PC-9 (cell line): ENCODE results near the gene RSPH9. TPM values are rescaled to one million over a fixed set of nuclear protein-coding genes. Genes with fewer than 3 reads are reported as not detected.

Experiments used
- BruUV-seq: library from RNA; stranded (reverse); fragments of 400-500 nt; replicated peaks from 2 replicates; lab custom pipeline; 2021; lab: Mats Ljungman, UMichigan
- CTCF ChIA-PET: fragments of 300-600 bp; sonication (Branson Sonifier 250); formaldehyde crosslinking; loops from one replicate; lab custom pipeline; 2022; ENCODE audit warnings: antibody characterized with exemption; lab: Charles Lee
- POLR2A ChIA-PET: fragments of 300-600 bp; sonication (Branson Sonifier 250); formaldehyde crosslinking; loops from one replicate; lab custom pipeline; 2022; ENCODE audit warnings: antibody characterized with exemption; ENCODE audit not compliant: unreplicated experiment; lab: Charles Lee
- DNase-seq, 2 experiments: peaks; one replicate each; pipeline versions ENCODE4 v3.0.0 to v3.0.0-alpha.2; 2015 to 2022; ENCODE audit warnings: mixed read lengths in 1 of 2
- H2AFZ ChIP-seq: fragments of 200-600 bp; sonication (generic); 2 replicates; pipeline ENCODE4 v1.8.1; 2017; ENCODE audit warnings: antibody characterized with exemption
- H3F3A ChIP-seq: fragments of 200-600 bp; sonication (generic); 2 replicates; pipeline ENCODE4 v1.8.1; 2017; ENCODE audit warnings: antibody characterized with exemption, mild to moderate bottlenecking, low read depth; ENCODE audit not compliant: insufficient read depth
- H3K27ac ChIP-seq: fragments of 200-600 bp; sonication (generic); 2 replicates; pipeline ENCODE4 v1.6.1; 2016; ENCODE audit warnings: mixed run types
- H3K27me3 ChIP-seq: fragments of 200-600 bp; sonication (generic); 2 replicates; pipeline ENCODE4 v1.6.1; 2016; ENCODE audit warnings: low read depth, mixed run types; ENCODE audit not compliant: insufficient read depth
- H3K36me3 ChIP-seq: fragments of 200-600 bp; sonication (generic); 2 replicates; pipeline ENCODE4 v1.6.1; 2016; ENCODE audit warnings: low read depth, mixed run types
- H3K4me1 ChIP-seq: fragments of 200-600 bp; sonication (generic); replicated peaks from 2 replicates; pipeline ENCODE4 v1.6.1; 2016; ENCODE audit warnings: mixed run types; ENCODE audit not compliant: insufficient read depth
- H3K4me2 ChIP-seq: fragments of 200-600 bp; sonication (generic); 2 replicates; pipeline ENCODE4 v1.6.1; 2017; ENCODE audit warnings: mixed run types
- H3K4me3 ChIP-seq: fragments of 200-600 bp; sonication (generic); 2 replicates; pipeline ENCODE4 v1.6.1; 2016; ENCODE audit warnings: mixed run types
- H3K79me2 ChIP-seq: fragments of 200-600 bp; sonication (generic); 2 replicates; pipeline ENCODE4 v1.6.1; 2017; ENCODE audit warnings: low read depth, mixed run types
- H3K9me2 ChIP-seq: fragments of 200-600 bp; sonication (generic); 2 replicates; pipeline ENCODE4 v1.8.1; 2017; ENCODE audit warnings: mild to moderate bottlenecking; ENCODE audit not compliant: insufficient read depth
- H3K9me3 ChIP-seq: fragments of 200-600 bp; sonication (generic); 2 replicates; pipeline ENCODE4 v1.8.1; 2016; ENCODE audit warnings: low read depth; ENCODE audit not compliant: insufficient read depth
- H4K20me1 ChIP-seq: fragments of 200-600 bp; sonication (generic); 2 replicates; pipeline ENCODE4 v1.8.1; 2017; ENCODE audit not compliant: insufficient read depth
- EZH2 ChIP-seq: fragments of 200-600 bp; sonication (generic); IDR thresholded peaks from 2 replicates; pipeline ENCODE4 v1.8.0; 2017; ENCODE audit warnings: antibody characterized with exemption, low read depth
- intact Hi-C: fragments of 100-400 bp; cut with micrococcal nuclease; formaldehyde crosslinking; loops from one replicate; pipeline ENCODE4 v1.10.0; 2022; ENCODE audit not compliant: unreplicated experiment
- total RNA-seq: library from RNA; stranded (reverse); gene quantifications from 2 replicates; pipeline ENCODE4 v1.2.3, GENCODE V29; 2021
- TF ChIP-seq, protein P1 (sequence below): fragments of 200-600 bp; sonication (generic); conservative IDR thresholded peaks from 2 replicates; pipeline ENCODE4 v1.6.1; 2017; ENCODE audit warnings: mixed run types, antibody characterized with exemption, mild to moderate bottlenecking, moderate library complexity

RSPH9 gene
- total RNA-seq, 1 experiment from 2014 or later, result not detected

DNA sequence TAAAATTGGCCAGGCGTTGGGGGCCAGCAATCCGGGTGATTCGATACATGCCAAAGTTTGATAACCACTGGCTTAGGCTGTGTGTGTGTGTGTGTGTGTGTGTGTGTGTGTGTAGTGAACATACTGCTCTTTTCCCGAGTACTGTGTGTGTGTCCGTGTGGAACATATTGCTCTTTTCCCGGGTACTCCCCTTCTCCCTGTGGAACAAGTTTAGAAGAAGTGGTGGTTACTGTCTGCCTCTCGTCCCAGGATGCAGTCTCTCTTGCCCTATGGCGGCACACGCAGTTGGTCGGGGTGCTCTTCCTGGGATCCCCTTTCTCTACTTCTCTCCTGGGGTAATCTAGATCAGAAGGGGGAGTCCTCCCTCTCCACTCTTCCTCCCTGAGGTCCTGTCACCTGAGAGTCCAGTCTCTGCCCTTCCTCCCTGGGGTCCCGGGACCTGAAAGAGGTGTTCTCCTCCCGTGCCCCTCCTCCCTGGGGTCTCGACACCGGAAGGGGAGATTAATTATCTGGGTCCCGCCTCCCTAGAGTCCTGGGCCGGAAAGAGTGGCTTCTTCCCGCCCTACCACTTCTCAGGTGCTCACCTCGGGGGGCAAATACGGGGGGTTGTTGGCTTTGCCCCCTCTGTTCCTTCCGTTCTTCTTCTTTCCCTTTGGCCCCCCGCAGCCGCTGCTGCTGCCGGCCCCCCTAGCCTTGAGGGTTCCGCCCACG is 16.3 kb upstream of the RSPH9 start:
- Histone ChIP-seq H3K27ac (peak overlapping the region; percentile 96), H2AFZ (0 out of 2 replicates have a peak overlapping the region, but pooled peaks have one; percentile 49), H3K9me2 (no peaks in the 10 kb centered on the region), H3K4me1 (peaks cover 34% of the 10 kb centered on the region), H3K27me3 (no peaks in the 10 kb centered on the region), H3K36me3 (peaks cover 32% of the 10 kb centered on the region), H3F3A (peaks cover 44% of the 10 kb centered on the region), H3K4me3 (peak overlapping the region; percentile 93), H3K79me2 (peaks cover 36% of the 10 kb centered on the region), H3K4me2 (peak overlapping the region; percentile 79), H4K20me1 (no peaks in the 10 kb centered on the region), H3K9me3 (no peaks in the 10 kb centered on the region)
- DNase-seq, result peak; percentile 43 to 55
- ChIA-PET POLR2A (interaction anchor here (0.6 to 0.7 kb wide), 4 partner anchors 37 to 406 kb away, joined by 3 to 35 read pairs (median 6); no protein-coding TSS in a partner anchor), CTCF (interaction anchor here (1.0 kb wide), 1 partner anchor 144 kb away, joined by 4 read pairs; no protein-coding TSS in a partner anchor)
- TF ChIP-seq EZH2, result no peak
- TF ChIP-seq, protein P1, sequence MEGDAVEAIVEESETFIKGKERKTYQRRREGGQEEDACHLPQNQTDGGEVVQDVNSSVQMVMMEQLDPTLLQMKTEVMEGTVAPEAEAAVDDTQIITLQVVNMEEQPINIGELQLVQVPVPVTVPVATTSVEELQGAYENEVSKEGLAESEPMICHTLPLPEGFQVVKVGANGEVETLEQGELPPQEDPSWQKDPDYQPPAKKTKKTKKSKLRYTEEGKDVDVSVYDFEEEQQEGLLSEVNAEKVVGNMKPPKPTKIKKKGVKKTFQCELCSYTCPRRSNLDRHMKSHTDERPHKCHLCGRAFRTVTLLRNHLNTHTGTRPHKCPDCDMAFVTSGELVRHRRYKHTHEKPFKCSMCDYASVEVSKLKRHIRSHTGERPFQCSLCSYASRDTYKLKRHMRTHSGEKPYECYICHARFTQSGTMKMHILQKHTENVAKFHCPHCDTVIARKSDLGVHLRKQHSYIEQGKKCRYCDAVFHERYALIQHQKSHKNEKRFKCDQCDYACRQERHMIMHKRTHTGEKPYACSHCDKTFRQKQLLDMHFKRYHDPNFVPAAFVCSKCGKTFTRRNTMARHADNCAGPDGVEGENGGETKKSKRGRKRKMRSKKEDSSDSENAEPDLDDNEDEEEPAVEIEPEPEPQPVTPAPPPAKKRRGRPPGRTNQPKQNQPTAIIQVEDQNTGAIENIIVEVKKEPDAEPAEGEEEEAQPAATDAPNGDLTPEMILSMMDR, result no peak
- intact Hi-C loops, result loop anchor here (5.0 kb wide), 1 partner anchor 456 kb away; the partner anchor contains the start of gene SRF
- BruUV-seq, result no TSS peak

DNA sequence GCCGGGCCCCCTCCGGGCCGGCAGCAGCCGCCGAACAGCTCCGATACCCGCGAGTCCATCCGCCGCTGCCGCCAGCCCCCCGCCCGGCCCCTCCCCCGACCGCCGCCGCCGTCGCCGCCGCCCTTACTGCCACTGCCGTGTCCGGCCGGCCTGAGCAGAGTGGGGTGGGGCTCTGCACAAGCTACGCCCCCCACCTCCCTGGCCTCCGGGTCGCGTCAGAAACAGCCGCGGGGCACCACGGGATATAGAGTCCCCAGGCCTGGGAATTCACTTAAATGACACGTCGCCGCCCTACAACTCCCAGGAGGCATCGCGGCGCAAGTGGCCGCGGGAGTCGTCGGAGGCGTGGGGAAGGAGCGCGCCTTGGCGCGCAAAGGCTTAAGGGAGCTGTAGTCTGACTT is 15.7 kb upstream of the RSPH9 start, which contains the start of gene GTPBP2:
TSS of gene GTPBP2 (minus strand) at position 161 of the 401 bp plus-strand sequence. CDS start at position 59, 102 bp downstream.
- H3K4me3 ChIP-seq, result peak within 1 kb of the TSS; percentile 93
- intact Hi-C loops, result loop anchor here (5.0 kb wide), 1 partner anchor 457 kb away; the partner anchor contains the start of gene SRF

More for the DNA sequence above, 15.7 kb upstream of the RSPH9 start, which contains the start of gene GTPBP2:
- Histone ChIP-seq H3K9me3 (no peaks in the 10 kb centered on the region), H3K79me2 (peaks cover 36% of the 10 kb centered on the region), H4K20me1 (no peaks in the 10 kb centered on the region), H3K4me2 (peak within 1 kb of the TSS; percentile 85), H3K9me2 (no peaks in the 10 kb centered on the region), H3F3A (peaks cover 44% of the 10 kb centered on the region), H3K36me3 (peaks cover 26% of the 10 kb centered on the region), H3K4me1 (peaks cover 34% of the 10 kb centered on the region), H3K27me3 (no peaks in the 10 kb centered on the region), H2AFZ (peak within 1 kb of the TSS; percentile 75), H3K27ac (peak within 1 kb of the TSS; percentile 97)
- DNase-seq, result peak; percentile 95 to 99
- ChIA-PET CTCF (interaction anchor here (0.7 to 1.3 kb wide), 3 partner anchors 141 to 462 kb away, joined by 4 to 6 read pairs (median 5); partner anchors contain the start of gene VEGFA), POLR2A (interaction anchor here (0.6 to 0.8 kb wide), 11 partner anchors 36 to 1064 kb away, joined by 3 to 35 read pairs (median 5); partner anchors contain the start of genes HSP90AB1 and VEGFA)
- no peak for TF ChIP-seq EZH2
- TF ChIP-seq, protein P1, result no peak
- no TSS peak for BruUV-seq
